GM19452 (cell line): ENCODE data around the gene TTLL12.
"Not testable (repeated sequence)": the region's sequence is repeated elsewhere in the genome, so short reads cannot be mapped to it uniquely, and the experiment has no call there.

Experiments
- ATAC-seq: cut with Tn5 transposase; IDR thresholded peaks from one replicate; pipeline ENCODE4 v1.9.1; 2021; ENCODE audit not compliant: unreplicated experiment

TTLL12 gene

DNA sequence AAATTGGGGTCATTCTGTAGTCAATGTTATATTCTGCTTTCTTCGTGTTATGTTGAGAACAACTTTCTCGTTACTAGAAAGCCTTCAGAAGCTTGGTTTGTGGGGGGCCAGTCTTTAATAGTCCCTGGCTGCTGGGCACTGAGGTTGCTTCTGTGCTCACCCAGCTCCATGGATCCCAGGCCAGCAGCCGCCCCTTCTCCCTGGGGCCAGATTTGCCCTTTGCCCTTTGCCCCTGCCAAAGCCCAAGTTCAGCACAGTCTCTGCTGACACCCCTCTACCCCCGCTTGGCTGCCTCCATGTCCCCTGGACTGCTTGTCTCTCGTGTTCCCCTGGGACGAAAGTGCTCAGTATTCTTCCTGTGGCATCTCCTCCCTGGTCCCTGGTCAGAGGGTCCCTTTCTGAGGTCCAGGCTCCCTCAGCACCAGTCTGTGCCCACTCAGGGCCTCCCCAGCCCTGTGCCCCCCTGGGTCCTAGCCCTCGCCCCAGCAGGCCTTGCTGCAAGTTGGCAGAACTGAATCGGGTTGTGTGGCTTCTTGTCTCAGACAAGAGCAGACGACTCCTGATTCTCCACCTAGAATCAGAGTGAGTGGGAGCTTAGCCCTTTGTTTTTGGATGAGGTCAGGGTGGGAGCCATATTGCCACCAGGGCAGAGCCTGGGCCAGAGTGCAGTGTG lies 28.9 kb downstream of the TTLL12 start:
- no peak for ATAC-seq

- ATAC-seq, result no peak
Observed at GRCh38 chr22:43156413-43156812, 30.5 kb downstream of the TTLL12 start.

GRCh38 chr22:43155789-43156188 lies 31.1 kb downstream of the TTLL12 start:
- no peak for ATAC-seq

DNA sequence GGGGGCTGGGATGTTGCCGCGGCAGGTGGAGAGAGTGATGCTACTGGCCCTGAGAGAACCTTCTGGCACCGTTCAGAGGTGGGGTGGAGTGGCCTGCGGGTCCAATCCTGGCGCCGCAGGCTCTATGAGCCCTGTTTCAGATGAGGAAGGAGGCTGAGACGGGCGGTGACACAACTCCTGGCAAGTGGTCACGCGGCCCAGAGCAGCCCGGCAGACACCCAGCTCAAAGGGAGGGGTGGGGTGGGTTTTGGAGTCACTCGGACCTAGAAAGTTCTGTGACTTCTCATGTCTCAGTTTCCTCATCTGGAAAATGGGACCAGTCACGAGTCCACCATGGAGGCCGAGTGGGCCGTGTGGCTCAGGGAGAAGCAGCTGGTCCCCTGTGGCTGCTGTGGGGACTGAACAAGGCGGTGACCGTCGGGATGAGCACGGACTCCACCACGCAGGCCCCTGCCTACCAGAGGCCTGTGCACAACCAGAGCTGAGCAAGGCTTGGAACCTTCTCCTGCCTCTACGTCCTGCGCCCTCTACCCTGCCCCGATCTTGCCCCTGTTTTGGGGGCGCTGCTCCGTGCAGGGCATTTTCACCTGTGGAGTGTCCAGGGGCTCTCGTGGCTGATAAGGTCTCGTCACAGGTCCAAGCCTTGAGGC lies 31.9 kb downstream of the TTLL12 start:
- no peak for ATAC-seq

GRCh38 chr22:43153899-43154298 lies 33.0 kb downstream of the TTLL12 start:
- ATAC-seq, result no peak

DNA sequence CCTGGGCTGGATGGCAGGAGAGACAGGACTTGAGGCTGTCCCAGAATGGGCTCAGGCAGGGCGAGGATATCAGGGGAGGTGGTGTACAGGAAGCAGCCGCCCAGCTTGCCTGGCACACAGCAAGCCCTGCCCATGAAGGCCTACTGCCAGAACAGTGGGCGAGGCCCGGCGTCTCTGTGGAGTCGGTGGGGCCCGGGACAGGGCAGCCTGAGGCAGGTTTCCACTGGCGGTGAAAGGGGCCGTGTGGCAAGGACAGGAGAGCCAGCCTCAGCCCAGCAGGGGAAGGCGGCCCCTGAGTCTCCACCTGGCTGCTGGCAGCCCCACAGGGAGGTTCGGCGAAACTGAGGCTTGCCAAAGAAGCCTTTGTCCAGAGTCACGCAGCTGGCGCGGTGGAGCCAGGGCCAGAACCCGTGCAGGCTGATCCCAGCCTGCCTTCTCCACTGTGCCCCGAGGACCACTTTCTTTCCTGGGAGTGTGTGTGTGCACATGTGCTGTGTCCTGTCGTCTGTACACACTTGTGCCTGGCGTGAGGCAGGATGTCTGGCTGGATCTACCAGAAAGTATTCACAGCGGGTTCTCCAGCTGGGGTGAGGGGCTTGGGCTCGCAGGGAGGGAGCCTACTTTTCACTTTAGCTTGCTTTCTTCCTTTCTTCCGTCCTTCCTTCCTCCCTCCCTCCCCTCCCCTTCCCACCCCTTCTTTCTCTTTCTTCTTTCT lies 34.4 kb downstream of the TTLL12 start:
- no peak for ATAC-seq

DNA sequence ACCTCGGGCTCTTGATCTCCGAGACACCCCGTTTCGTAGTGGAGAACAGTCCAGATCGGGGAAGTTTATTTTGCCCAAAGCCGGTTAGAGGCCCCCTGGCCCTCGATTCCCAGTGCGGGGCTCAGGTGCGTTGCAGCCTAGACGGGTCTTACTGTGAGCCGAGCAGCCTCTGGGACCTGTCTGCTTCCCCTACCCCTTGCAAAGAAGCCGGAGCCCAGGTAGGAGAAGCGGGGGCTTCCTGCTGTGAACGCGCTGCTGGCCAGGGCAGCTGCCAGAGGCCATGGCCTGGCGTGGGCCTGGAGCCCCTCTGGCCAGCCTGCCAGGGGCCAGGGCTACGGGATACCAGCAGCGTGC lies 35.0 kb downstream of the TTLL12 start:
- ATAC-seq, result no peak

DNA sequence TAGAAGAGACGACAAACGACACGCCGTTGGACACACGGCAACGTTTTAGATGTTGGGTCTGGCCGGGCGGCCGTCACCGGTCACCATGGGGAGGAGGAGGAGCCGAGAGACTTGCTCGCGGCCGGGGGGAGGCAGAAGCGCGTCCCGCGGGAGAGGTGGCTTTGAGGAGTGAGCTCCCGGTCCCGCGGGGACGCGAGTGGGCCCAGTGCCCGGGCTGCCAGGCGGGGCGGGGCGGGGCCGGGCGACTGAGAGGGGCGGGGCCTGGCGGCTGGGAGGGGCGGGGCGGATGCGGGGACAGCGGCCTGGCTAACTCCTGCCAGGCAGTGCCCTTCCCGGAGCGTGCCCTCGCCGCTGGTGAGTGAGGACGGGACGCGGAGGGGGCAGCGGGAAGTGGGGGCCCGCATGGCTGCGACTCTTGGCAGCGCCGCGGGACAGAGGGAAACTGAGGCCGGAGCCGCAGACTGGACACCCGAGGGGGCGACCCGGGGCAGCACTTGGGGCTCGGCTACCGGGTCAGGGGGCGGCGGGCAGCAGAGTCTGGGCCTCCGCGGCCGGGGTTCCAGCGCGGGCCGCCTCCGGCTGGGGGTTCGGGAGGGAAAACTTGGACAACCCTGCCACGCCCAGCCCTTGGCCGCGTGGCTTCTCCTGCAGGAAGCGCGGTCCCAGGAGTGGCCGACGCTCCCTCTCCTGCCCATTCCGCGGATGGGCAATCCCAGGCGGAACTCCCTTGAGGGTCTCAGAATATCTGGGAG lies 35.5 kb downstream of the TTLL12 start, which contains the start of gene TSPO:
Gene TSPO, plus strand, starts transcription at position 309 of the 752 bp plus-strand sequence. CDS start 7,680 bp downstream, outside the sequence.
- no peak for ATAC-seq

- no peak for ATAC-seq
Observed at GRCh38 chr22:43150731-43151206, 36.2 kb downstream of the TTLL12 start.

- ATAC-seq, result no peak
Observed at GRCh38 chr22:43148581-43148980, 38.4 kb downstream of the TTLL12 start.

DNA sequence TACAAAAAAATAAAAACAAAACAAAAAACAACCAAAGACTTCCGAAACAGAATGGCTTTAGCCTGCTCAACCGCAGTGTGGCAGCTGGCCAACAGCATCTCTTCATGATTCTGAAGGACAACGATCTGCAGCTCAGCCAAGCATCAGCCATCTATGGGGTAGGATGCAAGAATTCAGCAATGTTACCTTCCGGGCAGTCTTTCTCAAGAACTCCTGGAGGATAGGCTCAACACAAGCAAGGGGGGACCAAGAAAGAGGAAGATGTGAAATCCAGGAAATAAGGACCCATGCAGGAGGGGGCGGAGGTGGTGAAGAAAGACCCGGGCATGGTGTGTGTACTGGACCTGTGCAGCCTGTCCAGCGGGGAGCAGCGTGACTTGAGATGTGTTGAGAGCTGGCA lies 39.1 kb downstream of the TTLL12 start:
- no peak for ATAC-seq

DNA sequence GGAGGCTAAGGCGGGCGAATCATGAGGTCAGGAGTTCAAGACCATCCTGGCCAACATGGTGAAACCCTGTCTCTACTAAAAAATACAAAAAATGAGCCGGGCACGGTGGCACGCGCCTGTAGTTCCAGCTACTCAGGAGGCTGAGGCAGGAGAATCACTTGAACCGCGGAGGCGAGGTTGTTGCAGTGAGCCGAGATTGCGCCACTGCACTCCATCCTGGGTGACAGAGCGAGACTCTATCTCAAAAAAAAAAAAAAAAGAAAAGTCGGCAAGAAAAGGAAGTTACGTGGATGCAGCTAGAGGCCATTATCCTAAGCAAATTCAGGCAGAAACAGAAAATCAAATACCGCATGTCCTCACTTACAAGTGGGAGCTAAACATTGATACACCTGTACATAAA lies 40.6 kb downstream of the TTLL12 start:
- not testable (repeated sequence) for ATAC-seq

- ATAC-seq, result not testable (repeated sequence)
Observed at GRCh38 chr22:43145371-43145770, 41.6 kb downstream of the TTLL12 start.

- no peak for ATAC-seq
Observed at GRCh38 chr22:43144949-43145348, 42.0 kb downstream of the TTLL12 start.

- ATAC-seq, result peak; percentile 73
Observed at GRCh38 chr22:43142880-43143562, 43.9 kb downstream of the TTLL12 start, which contains the start of gene MCAT. Gene MCAT (minus strand): TSS chr22:43143398. CDS start chr22:43143348, 50 bp downstream.

- ATAC-seq, result no peak
Observed at GRCh38 chr22:43136801-43137200, 50.1 kb downstream of the TTLL12 start.

DNA sequence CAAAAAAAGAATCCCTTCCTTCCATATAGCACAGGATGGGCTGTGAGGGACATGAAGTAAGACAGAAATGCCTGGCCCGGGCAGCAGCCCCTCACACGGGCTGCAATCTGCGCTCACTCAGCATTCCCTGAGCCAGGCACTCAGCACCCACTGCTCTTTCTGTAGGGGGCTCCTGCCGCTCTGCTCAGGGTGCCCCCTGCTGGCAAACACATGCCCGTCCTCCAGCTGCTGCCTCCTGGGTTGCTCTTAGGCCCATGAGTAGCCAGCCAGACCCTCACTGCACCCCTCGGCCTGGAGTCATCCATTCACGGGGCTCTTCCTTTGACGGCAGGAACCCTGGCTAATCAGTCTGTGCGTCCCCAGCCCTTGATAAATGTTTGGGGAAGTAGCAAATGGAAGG lies 50.7 kb downstream of the TTLL12 start:
- no peak for ATAC-seq

- no peak for ATAC-seq
Observed at GRCh38 chr22:43135565-43135964, 51.4 kb downstream of the TTLL12 start.

GRCh38 chr22:43134553-43134952 lies 52.4 kb downstream of the TTLL12 start:
- no peak for ATAC-seq

GRCh38 chr22:43133401-43133800 lies 53.5 kb downstream of the TTLL12 start:
- ATAC-seq, result no peak
